ENCODE data around the gene SLC18B1. TPM values are rescaled to one million over a fixed set of nuclear protein-coding genes. Genes with fewer than 3 reads are reported as not detected.
A peak's percentile ranks its signal among the peaks of the same experiment; 100 is the strongest.

SLC18B1 gene
- total and polyA plus RNA-seq, 4 donors, result 3.5 to 6.7 (median 5.2) TPM

- Histone ChIP-seq H3K27ac (ENCODE audit: low read depth in 1 of 2, low read length in 2 of 2) (peak overlapping the region; percentile 96 to 99), H3K36me3 (ENCODE audit: control insufficient read depth in 4 of 4, insufficient read depth in 3 of 4, low read depth in 1 of 4, low read length in 3 of 4) (no peaks in the 10 kb centered on the region), H3K27me3 (ENCODE audit: control insufficient read depth in 4 of 4, insufficient read depth in 4 of 4, low read length in 3 of 4) (no peaks in the 10 kb centered on the region), H3K4me1 (ENCODE audit: control insufficient read depth in 4 of 4, insufficient read depth in 4 of 4, low read length in 3 of 4) (peaks cover 3 to 32% (median 14%) of the 10 kb centered on the region in 4 donors), H3K9ac (ENCODE audit: low read depth in 1 of 2, low read length in 2 of 2) (peak overlapping the region; percentile 90 to 97), H3K9me3 (ENCODE audit: control insufficient read depth in 4 of 4, low read length in 3 of 4) (no peaks in the 10 kb centered on the region), H3K4me3 (ENCODE audit: low read depth in 1 of 3, low read length in 3 of 3) (peak overlapping the region; percentile 41 to 83 (median 64))
- TF ChIP-seq GABPA (IDR thresholded peaks at IDR 0.05 in 1 of 2, conservative IDR thresholded peaks at IDR 0.05 in 1 of 2) (no peak), MAX (IDR thresholded peaks at IDR 0.05) (no peak), RAD21 (IDR thresholded peaks at IDR 0.05) (no peak), SP1 (IDR thresholded peaks at IDR 0.05) (peak; percentile 8), CTCF (IDR thresholded peaks at IDR 0.05; ENCODE audit: low read depth, low read length, missing input control) (no peak), FOXA2 (IDR thresholded peaks at IDR 0.05) (no peak), TAF1 (conservative IDR thresholded peaks at IDR 0.05) (peak; percentile 38), ATF3 (IDR thresholded peaks at IDR 0.05) (no peak), RXRA (IDR thresholded peaks at IDR 0.05) (no peak), HNF4A (conservative IDR thresholded peaks at IDR 0.05) (no peak), NR2F2 (IDR thresholded peaks at IDR 0.05) (no peak)
- no peak for DNase-seq (ENCODE audit: low spot score)
- WGBS, result 28% methylated on average over 1 of the region's 1 CpG
Measured at GRCh38 chr6:132733814-132734213, 64.6 kb downstream of the SLC18B1 start.

- WGBS, result 50% methylated on average over 2 of the region's 2 CpGs
- Histone ChIP-seq H3K36me3 (ENCODE audit: control insufficient read depth in 4 of 4, insufficient read depth in 3 of 4, low read depth in 1 of 4, low read length in 3 of 4) (peaks cover 0 to 2% (median 0%) of the 10 kb centered on the region in 4 donors), H3K9ac (ENCODE audit: low read depth in 1 of 2, low read length in 2 of 2) (peak overlapping the region; percentile 90 to 97), H3K27ac (ENCODE audit: low read depth in 1 of 2, low read length in 2 of 2) (peak overlapping the region; percentile 96 to 99), H3K4me3 (ENCODE audit: low read depth in 1 of 3, low read length in 3 of 3) (peak overlapping the region; percentile 41 to 83 (median 64)), H3K9me3 (ENCODE audit: control insufficient read depth in 4 of 4, low read length in 3 of 4) (no peaks in the 10 kb centered on the region), H3K27me3 (ENCODE audit: control insufficient read depth in 4 of 4, insufficient read depth in 4 of 4, low read length in 3 of 4) (no peaks in the 10 kb centered on the region), H3K4me1 (ENCODE audit: control insufficient read depth in 4 of 4, insufficient read depth in 4 of 4, low read length in 3 of 4) (peaks cover 3 to 32% (median 14%) of the 10 kb centered on the region in 4 donors)
- TF ChIP-seq HNF4A (conservative IDR thresholded peaks at IDR 0.05) (no peak), FOXA1 (IDR thresholded peaks at IDR 0.05) (no peak), GABPA (IDR thresholded peaks at IDR 0.05 in 1 of 2, conservative IDR thresholded peaks at IDR 0.05 in 1 of 2) (no peak), NR2F2 (IDR thresholded peaks at IDR 0.05) (no peak), EGR1 (IDR thresholded peaks at IDR 0.05; ENCODE audit: low read depth in 2 of 2) (no peak), FOXA2 (IDR thresholded peaks at IDR 0.05) (no peak), SP1 (IDR thresholded peaks at IDR 0.05) (no peak), RXRA (IDR thresholded peaks at IDR 0.05) (no peak), JUND (IDR thresholded peaks at IDR 0.05) (no peak), MAX (IDR thresholded peaks at IDR 0.05) (no peak)
- DNase-seq (ENCODE audit: low spot score), result no peak
Measured at GRCh38 chr6:132733283-132733682, 65.2 kb downstream of the SLC18B1 start.

GRCh38 chr6:132731086-132731485 lies 67.4 kb downstream of the SLC18B1 start:
- no peak for DNase-seq (ENCODE audit: low spot score)
- Histone ChIP-seq H3K4me3 (ENCODE audit: low read depth in 1 of 3, low read length in 3 of 3) (peak overlapping the region in 2 of 3 donors; percentile 67 to 83), H3K36me3 (ENCODE audit: control insufficient read depth in 4 of 4, insufficient read depth in 3 of 4, low read depth in 1 of 4, low read length in 3 of 4) (peaks cover 0 to 8% (median 4%) of the 10 kb centered on the region in 4 donors), H3K4me1 (ENCODE audit: control insufficient read depth in 4 of 4, insufficient read depth in 4 of 4, low read length in 3 of 4) (peaks cover 3 to 26% (median 13%) of the 10 kb centered on the region in 4 donors), H3K9ac (ENCODE audit: low read depth in 1 of 2, low read length in 2 of 2) (peak overlapping the region; percentile 43 to 56), H3K27me3 (ENCODE audit: control insufficient read depth in 4 of 4, insufficient read depth in 4 of 4, low read length in 3 of 4) (no peaks in the 10 kb centered on the region), H3K9me3 (ENCODE audit: control insufficient read depth in 4 of 4, low read length in 3 of 4) (no peaks in the 10 kb centered on the region), H3K27ac (ENCODE audit: low read depth in 1 of 2, low read length in 2 of 2) (peak overlapping the region; percentile 82 to 99)
- WGBS, result 89% methylated on average over 2 of the region's 2 CpGs
- TF ChIP-seq ATF3 (IDR thresholded peaks at IDR 0.05) (no peak), TAF1 (conservative IDR thresholded peaks at IDR 0.05) (no peak), SP1 (IDR thresholded peaks at IDR 0.05) (no peak), RXRA (IDR thresholded peaks at IDR 0.05) (no peak), RAD21 (IDR thresholded peaks at IDR 0.05) (no peak), EGR1 (IDR thresholded peaks at IDR 0.05; ENCODE audit: low read depth in 2 of 2) (no peak), YY1 (IDR thresholded peaks at IDR 0.05) (no peak), ZBTB33 (IDR thresholded peaks at IDR 0.05) (no peak), CTCF (IDR thresholded peaks at IDR 0.05; ENCODE audit: low read depth, low read length, missing input control) (no peak), HNF4G (IDR thresholded peaks at IDR 0.05) (no peak), FOXA2 (IDR thresholded peaks at IDR 0.05) (no peak), MAX (IDR thresholded peaks at IDR 0.05) (no peak), JUND (IDR thresholded peaks at IDR 0.05) (no peak), NR2F2 (IDR thresholded peaks at IDR 0.05) (no peak), GABPA (IDR thresholded peaks at IDR 0.05 in 1 of 2, conservative IDR thresholded peaks at IDR 0.05 in 1 of 2) (no peak)

All from liver (tissue), 9 donors.